Retinal pigment epithelial cell (primary cell): ENCODE results near the gene PODXL.
"Not testable (repeated sequence)": the region's sequence is repeated elsewhere in the genome, so short reads cannot be mapped to it uniquely, and the experiment has no call there.

Experiments used
- DNase-seq: peaks from one replicate; pipeline ENCODE4 v3.0.0-alpha.2; 2010; ENCODE audit warnings: low read depth
- H3K4me3 ChIP-seq: 2 replicates; pipeline ENCODE4 v1.5.1; 2011; ENCODE audit warnings: mild to moderate bottlenecking, low read length, control low read depth, moderate library complexity
- TF ChIP-seq, protein P1 (sequence below): conservative IDR thresholded peaks from 2 replicates; pipeline ENCODE4 v1.5.1; 2011; ENCODE audit warnings: low read depth, low read length, control low read depth, inconsistent platforms

Gene PODXL

DNA sequence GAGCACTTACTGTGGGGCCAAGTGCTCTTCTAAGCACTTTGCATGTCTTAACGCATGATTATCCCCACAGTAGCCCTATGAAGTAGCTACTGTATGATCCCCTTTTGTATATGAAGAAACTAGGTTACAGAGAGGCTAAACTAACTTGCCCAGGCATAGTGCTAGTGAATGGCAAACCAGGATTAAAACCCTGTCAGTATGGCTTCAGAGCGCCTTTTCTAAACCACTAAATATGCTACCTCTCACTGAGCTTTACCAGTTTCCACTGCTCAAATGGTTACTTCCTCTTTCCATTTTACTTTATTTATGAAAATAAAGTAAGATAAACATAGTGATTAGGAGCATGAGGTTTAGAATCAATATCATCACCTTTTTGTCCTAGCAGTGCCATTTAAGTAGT, 73.6 kb downstream of the PODXL start:
- DNase-seq = no peak
- no peak overlapping the region for H3K4me3 ChIP-seq
- TF ChIP-seq, protein P1, sequence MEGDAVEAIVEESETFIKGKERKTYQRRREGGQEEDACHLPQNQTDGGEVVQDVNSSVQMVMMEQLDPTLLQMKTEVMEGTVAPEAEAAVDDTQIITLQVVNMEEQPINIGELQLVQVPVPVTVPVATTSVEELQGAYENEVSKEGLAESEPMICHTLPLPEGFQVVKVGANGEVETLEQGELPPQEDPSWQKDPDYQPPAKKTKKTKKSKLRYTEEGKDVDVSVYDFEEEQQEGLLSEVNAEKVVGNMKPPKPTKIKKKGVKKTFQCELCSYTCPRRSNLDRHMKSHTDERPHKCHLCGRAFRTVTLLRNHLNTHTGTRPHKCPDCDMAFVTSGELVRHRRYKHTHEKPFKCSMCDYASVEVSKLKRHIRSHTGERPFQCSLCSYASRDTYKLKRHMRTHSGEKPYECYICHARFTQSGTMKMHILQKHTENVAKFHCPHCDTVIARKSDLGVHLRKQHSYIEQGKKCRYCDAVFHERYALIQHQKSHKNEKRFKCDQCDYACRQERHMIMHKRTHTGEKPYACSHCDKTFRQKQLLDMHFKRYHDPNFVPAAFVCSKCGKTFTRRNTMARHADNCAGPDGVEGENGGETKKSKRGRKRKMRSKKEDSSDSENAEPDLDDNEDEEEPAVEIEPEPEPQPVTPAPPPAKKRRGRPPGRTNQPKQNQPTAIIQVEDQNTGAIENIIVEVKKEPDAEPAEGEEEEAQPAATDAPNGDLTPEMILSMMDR = no peak

DNA sequence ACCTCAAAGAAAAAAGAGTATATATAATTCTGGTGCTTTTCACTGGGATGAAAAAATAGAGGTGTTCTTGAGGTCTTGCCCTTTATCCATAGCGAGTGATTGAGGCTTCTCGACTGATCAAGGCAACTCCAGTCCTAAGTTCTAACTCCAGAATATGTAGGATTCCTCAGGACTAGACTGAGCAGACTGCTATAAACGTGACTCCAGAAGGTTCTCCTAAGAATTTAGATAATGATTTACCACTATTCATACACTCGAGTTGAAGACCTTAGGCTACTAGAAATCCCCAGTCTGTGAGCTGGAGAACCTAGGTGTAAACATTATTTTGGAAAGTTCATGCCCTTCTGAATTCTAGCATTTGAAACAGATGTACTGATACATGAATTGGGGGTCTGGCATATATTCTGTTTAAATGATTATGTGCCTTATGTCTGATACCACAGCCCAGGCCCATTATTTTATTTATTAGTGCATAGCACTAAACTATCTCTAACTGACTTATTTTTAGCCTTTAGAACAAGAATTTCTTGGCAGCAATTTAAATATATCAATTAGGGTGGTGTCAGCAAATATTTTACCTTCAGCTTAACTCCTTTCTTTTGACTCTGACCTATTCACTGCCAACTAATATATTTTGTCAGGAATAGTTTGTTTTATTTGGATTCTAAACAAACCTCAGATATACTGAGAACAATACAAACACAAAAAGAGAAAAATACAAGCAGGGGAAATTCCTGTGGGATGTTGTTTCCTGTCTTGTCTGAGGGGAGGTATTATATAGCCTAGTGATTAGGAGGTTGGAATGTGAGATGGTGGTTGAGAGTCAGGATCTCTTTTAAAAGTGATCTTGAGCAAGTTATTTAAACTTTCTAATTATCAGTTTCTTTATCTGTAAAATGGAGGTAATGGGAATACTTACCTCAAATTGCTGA, 75.8 kb downstream of the PODXL start:
- DNase-seq = no peak
- H3K4me3 ChIP-seq = no peak overlapping the region
- TF ChIP-seq, protein P1 = no peak

DNA sequence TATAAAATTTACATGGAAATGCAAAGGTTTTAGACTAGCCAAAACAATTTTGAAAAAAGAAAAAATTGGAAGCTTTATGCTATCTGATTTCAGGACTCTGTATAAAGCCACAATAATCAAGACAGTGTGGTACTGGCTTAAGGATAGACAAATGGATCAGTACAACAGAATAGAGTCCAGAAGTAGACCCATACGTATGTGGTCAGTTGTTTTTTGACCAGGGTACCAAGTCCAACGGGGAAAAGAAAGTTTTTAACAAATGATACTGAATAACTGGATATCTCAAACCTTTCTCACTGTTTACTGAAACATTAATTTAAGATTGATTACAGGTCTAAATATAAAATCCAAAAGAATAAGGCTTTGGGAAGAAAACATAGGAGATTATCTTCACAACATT, 79.7 kb downstream of the PODXL start:
- TF ChIP-seq, protein P1 = no peak
- H3K4me3 ChIP-seq = no peak overlapping the region
- DNase-seq = no peak

DNA sequence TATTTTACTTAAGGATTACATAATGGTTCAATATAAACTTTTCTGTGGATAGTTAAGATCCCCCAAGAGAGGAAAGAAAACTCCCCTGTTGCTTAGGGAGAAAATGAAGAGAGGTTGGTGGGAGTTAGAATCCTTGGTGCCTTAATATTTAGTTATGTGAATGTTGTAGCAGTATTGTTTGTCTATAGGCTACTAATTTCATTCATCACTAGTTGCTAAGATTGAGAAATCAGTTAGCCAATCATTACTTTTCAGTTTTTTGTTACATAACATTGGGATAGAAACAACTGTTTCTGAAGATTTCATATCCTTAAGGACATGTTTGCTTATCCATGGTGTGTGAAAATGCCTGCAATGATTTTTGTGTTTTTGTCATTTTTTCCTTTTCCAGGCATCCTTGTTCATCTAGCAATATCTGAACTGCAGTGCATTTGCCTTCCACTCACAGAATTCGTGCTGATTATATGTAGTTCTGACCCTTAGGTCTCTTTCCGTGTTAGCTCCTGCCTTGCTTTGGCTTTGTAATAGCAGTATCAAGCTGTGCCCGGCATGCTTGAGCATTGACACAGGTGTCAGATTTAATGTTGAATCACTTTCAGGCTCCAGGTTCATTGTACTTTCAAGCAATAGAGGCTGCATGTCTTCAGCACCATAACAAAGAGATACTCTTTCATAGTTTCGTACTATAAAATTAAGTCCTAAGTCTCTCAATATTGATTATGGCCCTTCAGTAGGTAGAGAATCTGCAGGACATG, 85.0 kb downstream of the PODXL start:
- H3K4me3 ChIP-seq = no peak overlapping the region
- DNase-seq = no peak
- TF ChIP-seq, protein P1 = no peak

DNA sequence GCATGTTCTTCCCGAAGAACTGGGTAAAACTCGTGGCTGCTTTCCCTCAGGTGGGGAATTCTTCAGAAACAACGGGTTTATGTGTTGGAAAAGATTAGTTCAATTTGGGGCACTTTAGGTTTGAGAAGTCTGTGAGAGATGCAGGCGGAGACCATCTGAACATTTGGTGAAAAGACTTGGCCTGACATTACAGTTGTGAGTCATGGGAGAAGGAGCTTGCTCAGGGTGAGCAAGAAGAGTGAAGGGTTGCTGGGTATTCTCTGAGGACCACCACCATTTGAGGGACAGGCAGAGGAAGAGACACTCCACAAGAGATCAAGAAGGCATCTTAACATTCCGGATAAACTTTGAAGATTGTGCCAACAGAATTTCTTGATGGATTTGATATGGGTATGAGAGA, 88.6 kb downstream of the PODXL start:
- TF ChIP-seq, protein P1 = no peak
- H3K4me3 ChIP-seq = no peak overlapping the region
- DNase-seq = no peak

DNA sequence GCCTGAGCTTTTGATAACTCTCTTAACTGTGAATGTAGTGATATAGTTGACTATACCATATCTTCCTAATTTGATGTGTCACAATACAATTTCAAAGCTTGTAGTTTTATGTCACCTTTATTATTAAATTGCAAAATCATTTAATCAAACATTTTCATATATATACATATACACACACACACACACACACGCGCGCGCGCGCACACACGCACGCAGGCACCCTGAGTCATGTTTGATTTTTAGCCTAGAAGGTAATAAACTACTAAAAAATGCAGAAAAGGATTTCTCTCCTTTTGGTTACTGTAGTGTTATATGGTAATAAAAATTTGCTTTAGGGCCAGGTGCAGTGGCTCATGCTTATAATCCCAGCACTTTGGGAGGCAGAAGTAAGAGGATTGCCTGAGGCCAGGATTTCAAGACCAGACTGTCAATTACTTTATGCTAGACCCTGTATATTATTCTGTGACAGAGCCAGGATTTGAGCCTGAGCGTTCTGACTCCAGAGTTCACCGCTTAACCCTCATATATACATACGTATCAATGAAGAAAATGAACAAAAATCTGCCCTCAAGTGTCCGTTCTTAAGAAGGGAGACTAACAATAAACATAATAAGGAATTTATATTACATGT, 89.6 kb downstream of the PODXL start:
- no peak for DNase-seq
- TF ChIP-seq, protein P1 = no peak
- H3K4me3 ChIP-seq = no peak overlapping the region

DNA sequence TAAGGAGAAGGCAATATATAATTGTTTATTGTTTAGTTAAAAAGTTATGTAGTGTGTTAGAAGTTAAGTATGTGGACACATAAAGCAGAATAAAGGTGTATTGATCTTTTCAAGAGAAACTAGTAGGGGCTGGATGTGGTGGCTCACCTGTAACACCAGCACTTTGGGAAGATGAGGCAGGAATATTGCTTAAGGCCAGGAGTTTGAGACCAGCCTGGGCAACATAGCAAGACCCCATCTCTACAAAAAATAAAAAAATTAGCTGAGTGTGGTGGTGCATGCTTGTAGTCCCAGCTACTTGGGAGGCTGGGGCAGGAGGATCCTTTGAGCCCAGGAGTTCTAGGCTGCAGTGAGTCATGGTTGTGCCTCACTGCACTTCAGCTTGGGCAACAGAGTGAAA, 93.7 kb downstream of the PODXL start:
- DNase-seq, H3K4me3 ChIP-seq: not testable (repeated sequence)
